GM06990 (cell line): ENCODE results near the gene GNB3.
"Not testable (repeated sequence)": the region's sequence is repeated elsewhere in the genome, so short reads cannot be mapped to it uniquely, and the experiment has no call there.

ENCODE experiments used
- DNase-seq: peaks from one replicate; pipeline ENCODE4 v3.0.0-alpha.2; 2011; ENCODE audit not compliant: insufficient read length; ENCODE audit errors: extremely low read depth
- H3K27me3 ChIP-seq: replicated peaks from 2 replicates; pipeline ENCODE4 v1.6.0; 2011; ENCODE audit warnings: low read length; ENCODE audit not compliant: control insufficient read depth, insufficient read depth
- H3K36me3 ChIP-seq: 2 replicates; pipeline ENCODE4 v1.5.1; 2011; ENCODE audit warnings: low read length; ENCODE audit not compliant: control insufficient read depth, insufficient read depth
- H3K4me3 ChIP-seq: replicated peaks from 2 replicates; pipeline ENCODE4 v1.5.1; 2011; ENCODE audit warnings: low read depth, mild to moderate bottlenecking, control low read depth, low read length
- TF ChIP-seq, protein P1 (sequence below): IDR thresholded peaks from 2 replicates; pipeline ENCODE4 v1.5.1; 2011; ENCODE audit warnings: low read length, control low read depth, mild to moderate bottlenecking, inconsistent platforms; ENCODE audit not compliant: insufficient read depth, poor library complexity, severe bottlenecking

Gene GNB3

DNA sequence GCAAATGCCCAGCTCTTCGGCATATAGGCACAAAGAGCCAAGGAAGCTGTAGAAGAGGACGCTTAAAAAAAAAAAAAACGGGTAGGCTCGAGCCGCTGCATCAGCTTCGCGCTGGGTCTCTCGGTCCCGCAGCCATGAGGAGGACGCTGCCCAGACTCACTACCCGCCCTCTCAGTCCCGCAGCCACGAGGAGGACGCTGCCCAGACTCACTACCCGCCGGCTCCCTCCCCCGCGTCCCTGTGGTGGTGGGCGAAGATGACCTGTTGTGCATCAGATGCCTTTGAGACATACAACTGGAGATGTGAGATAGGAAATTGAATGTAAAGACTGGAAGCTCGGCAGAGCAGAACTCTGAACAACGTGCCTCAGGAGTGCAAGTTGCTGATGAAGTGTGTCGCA is 43.8 kb downstream of the GNB3 start:
- no peak for DNase-seq
- no peaks in the 10 kb centered on the region for H3K27me3 ChIP-seq
- TF ChIP-seq, protein P1, sequence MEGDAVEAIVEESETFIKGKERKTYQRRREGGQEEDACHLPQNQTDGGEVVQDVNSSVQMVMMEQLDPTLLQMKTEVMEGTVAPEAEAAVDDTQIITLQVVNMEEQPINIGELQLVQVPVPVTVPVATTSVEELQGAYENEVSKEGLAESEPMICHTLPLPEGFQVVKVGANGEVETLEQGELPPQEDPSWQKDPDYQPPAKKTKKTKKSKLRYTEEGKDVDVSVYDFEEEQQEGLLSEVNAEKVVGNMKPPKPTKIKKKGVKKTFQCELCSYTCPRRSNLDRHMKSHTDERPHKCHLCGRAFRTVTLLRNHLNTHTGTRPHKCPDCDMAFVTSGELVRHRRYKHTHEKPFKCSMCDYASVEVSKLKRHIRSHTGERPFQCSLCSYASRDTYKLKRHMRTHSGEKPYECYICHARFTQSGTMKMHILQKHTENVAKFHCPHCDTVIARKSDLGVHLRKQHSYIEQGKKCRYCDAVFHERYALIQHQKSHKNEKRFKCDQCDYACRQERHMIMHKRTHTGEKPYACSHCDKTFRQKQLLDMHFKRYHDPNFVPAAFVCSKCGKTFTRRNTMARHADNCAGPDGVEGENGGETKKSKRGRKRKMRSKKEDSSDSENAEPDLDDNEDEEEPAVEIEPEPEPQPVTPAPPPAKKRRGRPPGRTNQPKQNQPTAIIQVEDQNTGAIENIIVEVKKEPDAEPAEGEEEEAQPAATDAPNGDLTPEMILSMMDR = no peak
- H3K36me3 ChIP-seq = peaks cover 8% of the 10 kb centered on the region
- H3K4me3 ChIP-seq = no peak overlapping the region

DNA sequence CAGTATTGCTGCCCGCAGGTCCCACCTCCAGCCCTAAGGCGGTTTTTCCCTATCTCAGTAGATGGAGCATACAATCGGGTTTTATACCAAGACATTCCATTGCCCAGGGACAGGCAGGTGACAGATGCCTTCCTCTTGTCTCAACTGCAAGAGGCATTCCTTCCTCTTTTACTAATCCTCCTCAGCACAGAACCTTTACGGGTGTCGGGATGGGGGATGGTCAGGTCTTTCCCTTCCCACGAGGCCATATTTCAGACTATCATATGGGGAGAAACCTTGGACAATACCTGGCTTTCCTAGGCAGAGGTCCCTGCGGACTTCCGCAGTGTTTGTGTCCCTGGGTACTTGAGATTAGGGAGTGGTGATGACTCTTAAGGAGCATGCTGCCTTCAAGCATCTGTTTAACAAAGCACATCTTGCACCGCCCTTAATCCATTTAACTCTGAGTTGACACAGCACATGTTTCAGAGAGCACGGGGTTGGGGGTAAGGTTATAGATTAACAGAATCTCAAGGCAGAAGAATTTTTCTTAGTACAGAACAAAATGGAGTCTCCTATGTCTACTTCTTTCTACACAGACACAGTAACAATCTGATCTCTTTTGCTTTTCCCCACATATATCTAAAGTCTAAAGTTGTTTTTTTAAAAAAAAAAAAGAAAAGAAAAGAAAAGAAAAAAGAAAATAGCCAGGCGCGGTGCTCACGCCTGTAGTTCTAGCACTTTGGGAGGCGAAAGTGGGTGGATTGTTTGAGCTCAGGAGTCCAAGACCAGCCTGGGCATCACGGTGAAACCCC is 45.7 kb downstream of the GNB3 start:
- not testable (repeated sequence) for H3K4me3 ChIP-seq, H3K36me3 ChIP-seq, H3K27me3 ChIP-seq, DNase-seq

DNA sequence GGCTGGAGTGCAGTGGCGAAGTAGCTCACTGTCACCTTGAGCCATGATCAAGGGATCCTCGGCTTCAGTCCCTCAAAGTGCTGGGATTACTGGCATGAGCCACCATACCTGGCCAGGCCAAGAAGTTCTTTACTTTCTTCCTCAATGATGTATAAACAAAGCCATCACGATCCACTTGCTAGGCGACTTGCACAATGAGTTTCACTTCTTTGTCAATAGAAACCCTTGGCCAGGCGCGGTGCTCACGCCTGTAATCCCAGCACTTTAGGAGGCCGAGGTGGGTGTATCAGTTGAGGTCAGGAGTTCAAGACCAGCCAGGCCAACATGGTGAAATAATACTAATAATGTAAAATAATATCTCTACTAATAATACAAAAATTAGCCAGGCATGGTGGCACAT is 46.7 kb downstream of the GNB3 start:
- DNase-seq = no peak
- TF ChIP-seq, protein P1 = no peak
- H3K4me3 ChIP-seq = no peak overlapping the region
- H3K36me3 ChIP-seq = peaks cover 8% of the 10 kb centered on the region
- no peaks in the 10 kb centered on the region for H3K27me3 ChIP-seq

DNA sequence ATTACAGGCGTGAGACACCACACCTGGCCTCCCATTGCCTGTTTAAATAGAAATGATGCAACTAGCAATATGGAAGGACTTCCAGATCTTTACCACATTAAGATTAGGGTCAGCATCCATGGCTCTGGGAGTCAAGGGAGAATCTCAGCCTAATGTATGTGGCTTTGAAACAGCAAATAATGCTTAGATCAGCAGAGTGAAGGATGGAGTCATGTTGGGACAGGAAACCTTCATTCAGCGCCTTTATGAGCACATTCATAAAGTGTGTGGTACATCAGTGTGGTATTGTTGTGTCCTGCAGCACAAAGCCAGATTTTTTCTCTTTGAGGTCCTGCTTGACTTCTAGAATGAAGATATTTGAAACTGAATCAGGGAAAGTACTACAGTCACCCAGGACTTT is 47.6 kb downstream of the GNB3 start:
- H3K36me3 ChIP-seq = peaks cover 8% of the 10 kb centered on the region
- no peak for DNase-seq
- no peaks in the 10 kb centered on the region for H3K27me3 ChIP-seq
- no peak overlapping the region for H3K4me3 ChIP-seq
- TF ChIP-seq, protein P1 = no peak

DNA sequence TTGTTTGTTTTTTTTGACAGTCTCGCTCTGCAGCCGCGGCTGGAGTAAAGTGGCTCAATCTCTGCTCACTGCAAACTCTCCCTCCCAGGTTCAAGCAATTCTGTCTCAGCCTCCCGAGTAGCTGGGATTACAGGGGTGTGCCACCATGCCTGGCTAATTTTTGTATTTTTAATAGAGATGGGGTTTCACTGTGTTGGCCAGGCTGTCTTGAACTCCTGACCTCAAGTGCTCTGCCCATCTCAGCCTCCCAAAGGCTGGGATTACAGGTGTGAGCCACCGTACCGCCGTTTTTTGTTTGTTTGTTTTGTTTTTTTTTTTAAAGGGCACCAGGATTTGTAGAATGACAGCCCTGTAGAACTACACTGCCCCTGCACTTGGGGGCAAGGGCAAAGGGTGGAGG is 48.1 kb downstream of the GNB3 start:
- H3K36me3 ChIP-seq, H3K4me3 ChIP-seq, H3K27me3 ChIP-seq, DNase-seq: not testable (repeated sequence)

DNA sequence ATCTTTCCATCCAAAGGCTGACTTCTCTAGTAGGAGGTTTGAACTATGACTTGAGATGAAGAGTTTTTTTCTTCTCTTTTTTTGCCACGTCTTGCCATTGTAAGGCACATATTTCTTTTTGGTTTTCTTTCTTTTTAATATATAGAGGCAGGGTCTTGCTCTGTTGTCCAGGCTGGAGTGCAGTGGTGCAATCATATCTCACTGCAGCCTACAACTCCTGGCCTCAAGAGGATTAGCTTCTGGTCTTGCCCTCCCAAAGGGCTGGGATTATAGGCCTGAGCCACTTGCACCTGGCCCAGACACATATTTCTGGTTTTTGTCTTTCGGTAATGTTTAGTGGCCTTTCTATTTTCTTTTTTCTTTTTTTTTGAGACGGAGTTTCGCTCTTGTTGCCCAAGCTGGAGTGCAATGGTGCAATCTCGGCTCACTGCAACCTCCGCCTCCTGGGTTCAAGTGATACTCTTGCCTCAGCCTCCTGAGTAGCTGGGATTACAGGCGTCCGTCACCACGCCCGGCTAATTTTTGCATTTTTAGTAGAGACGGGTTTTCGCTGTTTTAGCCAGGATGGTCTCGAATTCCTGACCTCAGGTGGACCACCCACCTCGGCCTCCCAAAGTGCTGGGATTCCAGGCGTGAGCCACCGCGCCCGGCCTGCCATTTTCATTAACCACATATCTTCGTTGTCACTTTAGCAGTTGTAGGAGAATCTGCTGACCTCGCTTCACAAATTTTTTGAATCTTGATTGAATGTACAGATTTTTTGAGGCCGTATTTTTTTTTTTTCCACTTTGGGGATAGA is 49.2 kb downstream of the GNB3 start:
- H3K27me3 ChIP-seq, H3K4me3 ChIP-seq, H3K36me3 ChIP-seq, DNase-seq: not testable (repeated sequence)

DNA sequence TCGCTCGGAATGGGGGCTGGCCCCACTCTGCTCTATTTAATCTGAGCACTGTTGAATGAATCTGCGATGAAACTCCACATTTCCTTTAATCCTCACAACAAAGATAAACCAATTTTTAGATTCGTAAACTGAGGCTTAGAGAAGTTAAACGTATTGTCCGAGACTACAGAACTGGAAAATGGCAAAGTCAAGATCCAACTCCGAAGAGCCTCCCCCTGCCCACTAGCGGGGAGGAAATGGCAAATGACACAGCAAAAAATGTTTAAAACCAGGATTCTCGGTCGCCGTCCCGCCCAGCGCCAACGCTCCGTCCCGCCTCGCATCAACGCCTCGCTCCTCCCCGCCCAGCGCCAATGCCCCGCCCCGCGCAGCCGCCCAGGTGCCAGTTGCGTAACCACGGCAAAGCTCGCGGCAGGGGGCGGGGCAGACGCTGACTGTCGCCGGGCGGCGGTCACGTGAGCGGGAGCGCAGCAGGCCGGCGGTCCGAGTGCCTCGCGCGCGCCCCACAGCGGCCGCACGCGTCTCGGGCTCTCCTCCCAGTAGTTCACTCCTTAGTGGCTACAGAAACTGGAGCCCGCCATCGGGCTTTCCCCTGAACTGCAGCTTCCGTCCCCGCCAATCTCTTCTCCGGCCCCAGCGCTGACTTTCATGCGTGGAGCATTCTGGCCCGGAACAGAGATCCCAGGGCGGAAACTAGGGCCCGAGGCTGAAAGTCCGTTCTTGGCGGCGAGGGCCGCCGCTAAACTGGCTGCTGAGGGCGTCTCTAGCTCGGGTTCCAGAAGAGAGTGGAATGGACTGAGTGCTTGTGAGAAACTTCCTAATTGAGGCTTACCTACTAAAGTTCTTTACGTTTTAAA is 50.3 kb downstream of the GNB3 start:
- no peaks in the 10 kb centered on the region for H3K36me3 ChIP-seq
- DNase-seq = peak; percentile 98
- H3K27me3 ChIP-seq = no peaks in the 10 kb centered on the region
- peak overlapping the region; percentile 63 for H3K4me3 ChIP-seq
- TF ChIP-seq, protein P1 = peak; percentile 56
